ENCODE results near the gene CTU2.

CTU2 gene

DNA sequence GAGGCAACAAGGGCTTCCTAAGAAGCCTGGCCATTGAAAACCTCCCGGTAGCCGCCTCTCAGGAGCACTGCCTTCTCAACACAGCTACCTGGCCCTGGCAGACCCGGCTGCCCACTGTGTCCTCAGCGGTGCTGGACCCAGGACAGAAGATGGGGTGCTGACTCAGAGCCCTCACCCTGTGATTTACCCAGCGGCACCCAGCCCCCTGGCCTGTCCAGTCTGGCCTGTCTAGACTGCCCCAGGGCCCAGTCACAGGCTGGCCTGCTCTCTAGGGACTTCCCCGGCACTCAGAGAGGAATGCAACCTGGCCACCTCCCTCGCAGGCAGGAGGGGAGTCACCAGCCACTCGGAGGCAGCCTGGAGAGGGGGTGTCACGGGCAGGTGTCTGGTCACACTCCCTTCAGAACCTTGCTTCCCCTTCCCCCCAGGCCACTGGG lies 58.6 kb downstream of the CTU2 start:
- Histone ChIP-seq H3K27me3 (ENCODE audit: control insufficient read depth in 5 of 5, insufficient read depth in 4 of 5, low read length in 5 of 5) (no peaks in the 10 kb centered on the region), H3K4me3 (ENCODE audit: low read depth in 1 of 5, low read length in 5 of 5) (no peak overlapping the region), H3K4me1 (ENCODE audit: control insufficient read depth in 5 of 5, insufficient read depth in 5 of 5, low read length in 5 of 5) (peaks cover 5 to 91% (median 70%) of the 10 kb centered on the region in 5 donors), H3K9me3 (ENCODE audit: control insufficient read depth in 5 of 5, low read length in 5 of 5) (no peaks in the 10 kb centered on the region), H3K9ac (ENCODE audit: low read length in 5 of 5) (peak overlapping the region in 1 of 5 donors; percentile 29), H3K36me3 (ENCODE audit: control insufficient read depth in 5 of 5, insufficient read depth in 5 of 5, low read length in 5 of 5) (peaks cover 0 to 29% (median 16%) of the 10 kb centered on the region in 5 donors), H3K27ac (ENCODE audit: low read depth, low read length) (no peak overlapping the region)

Data from subcutaneous abdominal adipose tissue (tissue), 5 donors.